SK-N-SH (cell line): ENCODE measurements around the gene RALGDS.

Source experiments
- CTCF ChIP-seq: fragments of 200-600 bp; sonication (generic); IDR thresholded peaks from 2 replicates; pipeline ENCODE4 v1.6.1; 2017; ENCODE audit warnings: antibody characterized with exemption, mild to moderate bottlenecking, moderate library complexity
- ELF1 ChIP-seq: IDR thresholded peaks from 2 replicates; pipeline ENCODE4 v1.4.0; 2012
- FOSL2 ChIP-seq: IDR thresholded peaks from 2 replicates; pipeline ENCODE4 v1.4.0; 2012; ENCODE audit warnings: low read depth, mild to moderate bottlenecking, moderate library complexity, borderline replicate concordance
- JUND ChIP-seq: IDR thresholded peaks from 2 replicates; pipeline ENCODE4 v1.4.0; 2012
- MXI1 ChIP-seq: IDR thresholded peaks from 2 replicates; pipeline ENCODE4 v1.6.1; 2012; ENCODE audit warnings: mild to moderate bottlenecking, low read depth, low read length, improper control_type of control experiment
- POLR2AphosphoS5 ChIP-seq: IDR thresholded peaks from 2 replicates; pipeline ENCODE4 v1.6.1; 2012; ENCODE audit warnings: low read depth, low read length
- RAD21 ChIP-seq: IDR thresholded peaks from 2 replicates; pipeline ENCODE4 v1.6.1; 2012; ENCODE audit warnings: mild to moderate bottlenecking, low read length
- RCOR1 ChIP-seq: fragments of 150-350 bp; IDR thresholded peaks from 2 replicates; pipeline ENCODE4 v1.6.1; 2017; ENCODE audit warnings: antibody characterized with exemption, low read length
- SIN3A ChIP-seq: IDR thresholded peaks from 2 replicates; pipeline ENCODE4 v1.6.1; 2012; ENCODE audit warnings: low read depth, mild to moderate bottlenecking, low read length, moderate library complexity, borderline replicate concordance
- SMC3 ChIP-seq: IDR thresholded peaks from 2 replicates; pipeline ENCODE4 v1.6.1; 2012; ENCODE audit warnings: low read depth, low read length, improper control_type of control experiment
- ZBTB33 ChIP-seq: IDR thresholded peaks from 2 replicates; pipeline ENCODE4 v1.4.0; 2012; ENCODE audit warnings: low read depth, borderline replicate concordance
- TF ChIP-seq, protein P1 (sequence below): fragments of 150-350 bp; IDR thresholded peaks from 2 replicates; pipeline ENCODE4 v1.6.1; 2017; ENCODE audit warnings: antibody characterized with exemption, low read length, low read depth, borderline replicate concordance
- TF ChIP-seq, protein P2 (sequence below): IDR thresholded peaks from 2 replicates; pipeline ENCODE4 v1.4.0; 2012; ENCODE audit warnings: low read depth

DNA sequence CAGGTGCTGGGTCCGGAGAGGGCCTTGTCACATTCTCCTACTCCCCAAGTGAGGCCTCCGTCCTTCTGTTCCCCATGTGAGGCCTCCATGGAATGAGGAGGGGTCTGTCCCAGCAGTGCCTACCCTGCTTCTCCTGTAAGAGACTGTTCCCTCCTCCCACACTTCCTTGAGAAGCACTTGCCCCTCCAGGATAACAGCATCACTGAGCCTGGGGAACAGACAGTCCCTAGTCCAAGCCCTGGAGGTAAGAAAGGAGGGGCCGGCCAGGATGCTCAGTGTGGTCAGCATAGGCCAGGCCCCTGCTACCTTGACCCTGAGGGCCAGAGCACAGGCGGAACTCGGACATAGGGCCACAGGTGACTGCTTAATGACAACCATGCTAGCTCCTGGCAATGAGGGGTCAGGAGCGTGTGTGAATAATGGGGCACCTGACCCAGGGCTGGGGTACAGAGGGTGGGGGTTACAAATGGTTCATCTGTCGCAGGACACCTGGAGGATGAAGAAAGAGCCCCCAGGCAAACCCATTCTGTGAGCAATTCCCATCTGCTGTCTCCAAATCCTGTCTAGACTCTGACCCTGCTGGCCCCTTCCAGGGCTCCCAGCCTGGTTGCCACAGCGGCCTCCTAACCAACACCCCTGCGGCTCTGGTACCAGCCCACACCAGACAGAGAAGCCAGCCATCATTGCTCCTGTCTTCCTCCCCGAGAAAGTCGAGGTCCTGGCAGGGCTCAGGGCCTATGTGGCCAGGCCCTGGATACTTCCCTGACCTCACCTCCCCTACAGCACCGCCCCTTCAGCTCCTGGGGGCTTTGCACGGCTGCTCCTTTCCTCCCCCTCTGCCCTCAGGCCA is 20.3 kb downstream of the RALGDS start:
- TF ChIP-seq ELF1 (no peak), CTCF (no peak), FOSL2 (no peak), SIN3A (no peak), RCOR1 (no peak), MXI1 (no peak), ZBTB33 (no peak), POLR2AphosphoS5 (no peak), JUND (no peak), RAD21 (no peak), SMC3 (no peak)
- TF ChIP-seq, protein P1, sequence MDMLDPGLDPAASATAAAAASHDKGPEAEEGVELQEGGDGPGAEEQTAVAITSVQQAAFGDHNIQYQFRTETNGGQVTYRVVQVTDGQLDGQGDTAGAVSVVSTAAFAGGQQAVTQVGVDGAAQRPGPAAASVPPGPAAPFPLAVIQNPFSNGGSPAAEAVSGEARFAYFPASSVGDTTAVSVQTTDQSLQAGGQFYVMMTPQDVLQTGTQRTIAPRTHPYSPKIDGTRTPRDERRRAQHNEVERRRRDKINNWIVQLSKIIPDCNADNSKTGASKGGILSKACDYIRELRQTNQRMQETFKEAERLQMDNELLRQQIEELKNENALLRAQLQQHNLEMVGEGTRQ, result no peak
- TF ChIP-seq, protein P2, sequence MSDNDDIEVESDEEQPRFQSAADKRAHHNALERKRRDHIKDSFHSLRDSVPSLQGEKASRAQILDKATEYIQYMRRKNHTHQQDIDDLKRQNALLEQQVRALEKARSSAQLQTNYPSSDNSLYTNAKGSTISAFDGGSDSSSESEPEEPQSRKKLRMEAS, result no peak
